ENCODE measurements around the gene CAMTA1.

DNA sequence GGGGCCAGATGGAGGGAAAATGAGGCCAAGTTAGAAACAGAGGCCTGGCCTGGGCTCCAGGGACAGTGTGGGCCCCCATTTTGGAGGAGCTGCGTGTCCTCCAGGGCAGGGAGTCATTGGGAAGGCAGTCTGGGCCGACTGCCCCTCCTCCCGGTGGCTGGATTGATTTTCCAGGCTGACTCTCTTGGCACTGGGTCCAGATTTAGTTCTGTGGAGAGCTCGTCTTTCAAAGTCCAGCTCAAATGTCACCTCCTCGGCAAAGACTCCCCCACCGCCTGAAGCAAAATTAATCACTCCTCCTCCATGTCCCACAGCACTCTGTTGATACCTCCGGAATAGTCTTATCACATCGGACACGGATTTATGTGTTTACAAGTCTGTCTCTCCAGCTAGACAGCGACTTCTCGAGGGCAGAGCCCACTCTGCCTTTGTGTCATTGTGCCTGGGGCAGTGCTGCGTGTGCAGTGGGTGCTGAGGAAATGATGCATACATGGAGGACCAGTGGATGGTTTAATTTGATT is 175.1 kb downstream of the CAMTA1 start:
- TF ChIP-seq, protein P1, sequence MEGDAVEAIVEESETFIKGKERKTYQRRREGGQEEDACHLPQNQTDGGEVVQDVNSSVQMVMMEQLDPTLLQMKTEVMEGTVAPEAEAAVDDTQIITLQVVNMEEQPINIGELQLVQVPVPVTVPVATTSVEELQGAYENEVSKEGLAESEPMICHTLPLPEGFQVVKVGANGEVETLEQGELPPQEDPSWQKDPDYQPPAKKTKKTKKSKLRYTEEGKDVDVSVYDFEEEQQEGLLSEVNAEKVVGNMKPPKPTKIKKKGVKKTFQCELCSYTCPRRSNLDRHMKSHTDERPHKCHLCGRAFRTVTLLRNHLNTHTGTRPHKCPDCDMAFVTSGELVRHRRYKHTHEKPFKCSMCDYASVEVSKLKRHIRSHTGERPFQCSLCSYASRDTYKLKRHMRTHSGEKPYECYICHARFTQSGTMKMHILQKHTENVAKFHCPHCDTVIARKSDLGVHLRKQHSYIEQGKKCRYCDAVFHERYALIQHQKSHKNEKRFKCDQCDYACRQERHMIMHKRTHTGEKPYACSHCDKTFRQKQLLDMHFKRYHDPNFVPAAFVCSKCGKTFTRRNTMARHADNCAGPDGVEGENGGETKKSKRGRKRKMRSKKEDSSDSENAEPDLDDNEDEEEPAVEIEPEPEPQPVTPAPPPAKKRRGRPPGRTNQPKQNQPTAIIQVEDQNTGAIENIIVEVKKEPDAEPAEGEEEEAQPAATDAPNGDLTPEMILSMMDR (IDR thresholded peaks at IDR 0.05 in 2 of 3, conservative IDR thresholded peaks at IDR 0.05 in 1 of 3; ENCODE audit: borderline replicate concordance in 1 of 3, insufficient read depth in 1 of 3, low read depth in 2 of 3, low read length in 2 of 3) = no peak
- TF ChIP-seq EZH2 (IDR thresholded peaks at IDR 0.05) (no peak), POLR2A (IDR thresholded peaks at IDR 0.05; ENCODE audit: borderline replicate concordance, extremely low read depth, insufficient read depth, insufficient read length) (no peak), POLR2AphosphoS5 (IDR thresholded peaks at IDR 0.05; ENCODE audit: low read depth, low read length) (no peak)
- TF ChIP-seq, protein P2, sequence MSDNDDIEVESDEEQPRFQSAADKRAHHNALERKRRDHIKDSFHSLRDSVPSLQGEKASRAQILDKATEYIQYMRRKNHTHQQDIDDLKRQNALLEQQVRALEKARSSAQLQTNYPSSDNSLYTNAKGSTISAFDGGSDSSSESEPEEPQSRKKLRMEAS (IDR thresholded peaks at IDR 0.05) = peak; percentile 37; the same call in 1 of the 2 replicates

Measured in HCT116 (cell line).